Testis (tissue), 2 donors: Measurements from ENCODE around the gene RNF114.

Source experiments
- CTCF ChIP-seq, 3 experiments: fragments of 450-650 bp in 2 of 3; fragments of 200-600 bp in 1 of 3; sonication (generic) in 1 of 3; IDR thresholded peaks; one replicate each; pipeline ENCODE4 v1.5.1; 2016 to 2019; ENCODE audit warnings: antibody characterized with exemption in 3 of 3, mild to moderate bottlenecking in 2 of 3, moderate library complexity in 1 of 3
- POLR2A ChIP-seq: fragments of 450-650 bp; IDR thresholded peaks from one replicate; pipeline ENCODE4 v1.6.1; 2017; ENCODE audit warnings: antibody characterized with exemption, mild to moderate bottlenecking, moderate library complexity

GRCh38 chr20:49905415-49906091, 30.6 kb upstream of the RNF114 start:
- TF ChIP-seq CTCF (IDR thresholded peaks at IDR 0.05) (no peak), POLR2A (no peak)
